ENCODE data around the gene USP19.

Gene USP19

DNA sequence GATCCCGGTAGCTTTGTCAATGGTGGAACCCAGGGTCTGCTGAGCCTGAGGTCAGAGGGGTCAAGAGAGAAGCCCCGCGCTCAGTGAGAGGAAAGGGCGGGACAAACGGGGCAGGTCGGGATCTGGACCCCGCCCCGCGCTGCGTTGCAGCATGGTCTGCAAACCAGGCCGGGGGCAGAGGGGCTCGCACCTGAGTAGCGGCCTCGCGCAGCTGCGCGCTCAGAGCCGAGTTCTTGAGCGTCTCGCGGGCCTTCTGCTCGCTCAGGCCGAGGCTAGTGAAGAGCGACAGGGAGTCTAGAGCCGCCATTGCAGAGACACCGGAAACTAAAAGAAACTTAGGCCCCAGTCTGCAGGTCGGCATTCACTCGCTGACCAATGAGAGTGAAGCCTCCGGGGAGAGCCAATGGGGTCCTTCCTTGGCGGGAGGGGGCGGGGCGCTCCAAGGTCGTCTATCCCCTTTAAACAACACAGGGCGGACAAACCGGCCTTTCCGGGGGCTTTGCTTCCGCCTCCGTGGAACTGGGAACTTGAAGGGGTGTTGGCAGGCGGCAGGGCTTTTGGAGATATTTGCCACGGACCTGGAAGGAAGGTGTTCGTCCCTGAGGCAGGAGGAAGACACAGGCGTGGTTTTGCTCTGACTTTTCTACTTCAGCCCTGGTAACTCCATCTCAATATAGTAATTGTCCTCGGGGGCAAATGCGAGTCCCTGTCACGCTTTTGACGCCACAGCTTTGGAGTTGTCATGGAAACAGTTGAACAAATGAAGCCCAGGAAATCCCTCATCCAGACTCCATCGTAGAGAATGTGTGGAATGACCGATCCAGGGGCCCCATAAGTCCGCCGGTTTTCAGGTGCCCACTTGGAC lies 16.0 kb downstream of the USP19 start, which contains the start of gene QARS1:
TSS of gene QARS1 (minus strand) at position 331 of the 865 bp plus-strand sequence. CDS start at position 307, 24 bp downstream.
- peak; percentile 68 to 79 for DNase-seq (ENCODE audit: extremely low read depth in 1 of 2, low read depth in 1 of 2)

DNA sequence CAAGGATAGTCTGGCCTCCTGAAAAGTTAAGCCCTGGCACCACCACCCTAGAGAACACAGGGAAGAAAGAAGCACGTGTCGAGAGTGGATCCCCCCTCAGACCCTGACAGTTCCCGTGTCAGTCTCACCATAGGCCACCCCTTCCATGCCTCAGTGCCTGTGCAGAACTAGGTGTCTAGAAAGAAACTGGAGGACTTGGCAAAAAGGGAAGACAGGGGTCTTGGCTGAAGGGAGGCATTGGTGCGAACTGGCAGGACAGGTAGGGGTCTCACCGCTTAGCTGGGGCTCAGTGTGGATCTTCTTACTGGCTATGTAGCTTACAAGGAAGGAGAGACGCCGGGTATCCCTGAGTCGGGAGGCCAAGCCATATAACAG lies 16.6 kb downstream of the USP19 start:
- DNase-seq (ENCODE audit: extremely low read depth in 1 of 2, low read depth in 1 of 2): no peak

DNA sequence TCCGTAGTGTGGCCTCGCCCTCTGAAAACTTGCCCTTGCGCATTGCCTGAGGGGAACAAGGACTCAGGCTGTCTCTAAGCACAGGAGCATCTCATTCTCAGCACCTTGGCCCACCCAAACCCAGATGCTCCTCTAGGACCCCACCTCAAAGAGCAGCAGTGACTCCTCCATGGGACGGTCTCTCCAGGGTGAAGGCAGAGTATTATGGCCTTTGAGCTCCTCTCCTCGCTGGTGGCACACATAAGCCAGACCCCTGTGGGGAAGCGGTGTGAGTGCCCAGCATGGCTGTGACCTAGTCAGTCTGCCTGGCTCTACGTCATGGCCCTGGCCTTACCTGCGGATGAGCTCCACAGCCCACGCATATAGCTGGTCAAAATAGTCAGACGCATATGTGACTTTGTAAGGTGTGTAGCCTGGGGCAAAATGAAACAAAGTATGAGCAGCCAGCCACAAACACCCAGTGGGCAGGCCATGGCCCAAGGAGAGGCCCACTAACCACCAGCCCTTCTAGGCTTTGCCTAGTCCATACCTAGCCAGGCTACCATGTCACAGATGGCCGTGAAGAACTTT lies 20.5 kb downstream of the USP19 start:
- no peak for DNase-seq (ENCODE audit: extremely low read depth in 1 of 2, low read depth in 1 of 2)

DNA sequence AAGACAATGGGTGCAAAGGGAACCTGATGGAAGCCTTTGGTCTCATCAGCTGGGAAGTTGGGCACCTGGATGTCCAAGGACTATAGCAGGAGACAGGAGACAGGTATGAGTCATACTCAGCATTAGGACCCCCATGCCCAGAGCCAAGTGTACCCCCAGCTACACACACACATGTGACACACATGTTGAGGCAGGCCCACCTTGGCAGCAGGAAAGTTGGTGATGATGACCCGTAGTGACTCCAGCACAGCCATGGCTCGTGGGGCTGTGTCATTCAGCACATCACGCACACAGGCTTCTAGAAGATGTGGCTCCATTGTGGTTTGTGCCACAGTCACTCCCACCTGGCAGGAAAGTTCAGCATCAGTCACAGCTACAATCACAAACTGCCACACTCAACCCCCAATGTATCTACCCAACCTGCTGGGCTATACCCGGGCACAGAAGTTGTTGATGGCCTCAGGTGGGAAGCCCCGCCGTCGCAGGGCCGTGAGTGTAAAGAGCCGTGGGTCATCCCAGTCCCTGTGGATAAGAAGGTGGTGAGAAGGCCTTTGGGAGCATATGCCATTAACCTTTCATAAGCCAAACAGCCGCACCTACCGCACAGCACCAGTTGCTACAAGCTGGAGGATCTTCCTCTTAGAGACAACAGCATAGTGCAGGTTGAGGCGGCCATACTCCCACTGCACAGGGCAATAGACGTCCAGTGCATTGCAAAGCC lies 21.6 kb downstream of the USP19 start:
- no peak for DNase-seq (ENCODE audit: extremely low read depth in 1 of 2, low read depth in 1 of 2)

DNA sequence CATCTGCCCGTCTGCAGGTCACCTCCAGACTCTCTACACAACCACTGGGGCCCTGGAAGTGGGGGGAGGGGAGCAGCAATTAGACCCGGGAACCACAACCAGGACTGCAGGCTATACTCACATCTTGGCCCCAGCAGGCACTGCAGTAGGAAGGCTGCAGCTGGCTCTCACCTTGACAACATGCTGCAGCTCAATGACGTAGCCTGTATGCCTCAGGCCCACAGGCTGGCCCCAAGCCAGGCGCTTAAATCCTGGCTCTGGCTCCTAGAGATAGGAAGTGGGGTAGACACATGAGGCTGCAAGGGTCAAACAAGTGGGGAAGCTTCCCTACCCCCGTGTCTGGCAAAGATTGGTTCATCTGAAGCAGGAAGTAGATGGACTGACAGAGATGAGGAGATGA lies 22.2 kb downstream of the USP19 start:
- no peak for DNase-seq (ENCODE audit: extremely low read depth in 1 of 2, low read depth in 1 of 2)

DNA sequence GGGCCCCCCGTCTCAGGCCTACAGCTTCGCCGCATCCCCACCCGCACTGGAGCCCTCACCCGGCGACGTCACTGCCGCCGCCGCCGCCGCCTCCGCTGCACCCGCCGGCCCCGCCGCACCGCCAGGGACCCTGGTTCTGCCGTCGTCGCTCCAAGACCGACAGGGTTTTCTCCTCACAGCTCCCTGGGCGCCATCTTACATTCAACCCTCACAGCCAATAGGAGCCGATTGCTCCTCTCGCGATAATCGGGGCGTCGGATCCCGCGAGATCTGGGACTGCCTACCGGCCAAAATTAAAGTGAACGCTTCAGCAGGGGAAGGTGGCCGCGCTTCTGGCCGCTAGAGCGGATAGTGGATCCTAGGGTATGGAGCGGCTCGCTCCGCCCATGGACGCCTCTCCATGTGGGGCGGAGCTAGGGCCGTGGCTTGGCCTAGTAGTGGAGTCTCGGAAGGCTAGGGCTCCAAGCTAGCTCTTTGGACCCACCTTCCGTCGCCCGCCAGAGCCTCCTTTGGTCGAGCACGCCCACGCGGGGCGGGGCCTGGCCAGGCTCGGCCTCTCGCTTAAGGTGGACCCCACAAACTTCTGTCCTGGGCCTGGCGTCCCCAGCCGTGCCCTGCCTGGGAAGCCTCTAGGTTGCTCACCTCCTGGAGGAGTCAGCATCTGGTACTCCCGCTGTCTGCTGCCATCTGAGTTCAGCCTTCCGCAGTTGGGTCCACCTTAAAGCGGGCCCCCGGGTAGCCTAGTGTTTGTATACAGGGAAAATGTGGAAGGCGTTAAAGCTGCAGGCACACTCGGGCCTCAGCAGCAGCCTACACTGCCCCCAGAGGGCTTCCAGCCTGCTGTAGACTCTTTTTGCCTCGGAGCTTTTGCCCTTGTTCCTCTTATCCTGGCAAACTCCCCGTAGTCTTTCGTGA lies 26.5 kb downstream of the USP19 start, which contains the start of gene QRICH1:
TSS of gene QRICH1 (minus strand) at position 219 of the 915 bp plus-strand sequence. CDS start 17,054 bp downstream, outside the sequence.
- peak; percentile 87 to 89 for DNase-seq (ENCODE audit: extremely low read depth in 1 of 2, low read depth in 1 of 2)

DNA sequence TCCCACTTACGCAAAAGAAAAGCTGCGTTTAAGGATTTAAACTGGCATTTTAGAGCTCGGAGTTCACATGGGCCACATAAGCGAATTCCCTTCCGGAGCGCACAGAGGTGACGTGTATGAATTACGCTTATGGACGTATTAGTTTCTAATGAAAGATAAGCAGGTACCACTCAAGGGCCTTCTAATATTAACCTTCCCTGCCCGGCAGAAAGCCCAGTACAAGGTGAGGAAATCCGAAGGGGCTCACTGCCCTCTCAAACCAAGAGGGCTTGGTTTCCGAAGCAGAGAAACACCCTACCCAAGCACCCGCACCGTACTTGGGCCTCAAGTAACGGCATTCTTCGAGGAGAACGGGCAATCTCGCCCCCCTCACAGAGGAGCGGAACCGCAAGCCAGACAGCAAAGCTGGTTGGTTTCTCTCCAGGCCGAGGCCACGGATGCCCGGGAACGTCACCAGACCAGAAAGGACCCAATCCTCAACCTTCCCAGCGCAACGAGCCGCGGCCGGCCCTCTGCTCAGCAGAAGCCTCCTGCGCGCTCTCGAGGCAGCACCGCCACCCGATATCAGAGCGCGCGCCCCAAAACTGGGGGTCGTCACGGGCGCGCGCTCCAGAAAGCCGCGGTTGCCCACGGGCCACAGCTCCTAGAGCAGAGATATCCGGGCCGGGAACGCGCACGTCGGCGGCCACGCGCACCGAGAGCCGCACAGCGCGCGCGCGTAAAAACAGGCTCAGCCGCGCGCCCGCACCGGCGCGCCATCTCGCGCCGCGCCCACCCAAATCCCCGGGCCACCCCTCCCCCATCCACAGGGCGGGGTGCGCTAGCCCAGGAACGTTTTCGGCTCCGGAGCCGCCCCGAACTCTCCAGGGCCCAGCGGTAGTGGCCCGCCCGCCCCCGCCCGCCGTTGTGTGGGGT lies 27.4 kb downstream of the USP19 start:
- peak; percentile 45 to 74 for DNase-seq (ENCODE audit: extremely low read depth in 1 of 2, low read depth in 1 of 2)

DNA sequence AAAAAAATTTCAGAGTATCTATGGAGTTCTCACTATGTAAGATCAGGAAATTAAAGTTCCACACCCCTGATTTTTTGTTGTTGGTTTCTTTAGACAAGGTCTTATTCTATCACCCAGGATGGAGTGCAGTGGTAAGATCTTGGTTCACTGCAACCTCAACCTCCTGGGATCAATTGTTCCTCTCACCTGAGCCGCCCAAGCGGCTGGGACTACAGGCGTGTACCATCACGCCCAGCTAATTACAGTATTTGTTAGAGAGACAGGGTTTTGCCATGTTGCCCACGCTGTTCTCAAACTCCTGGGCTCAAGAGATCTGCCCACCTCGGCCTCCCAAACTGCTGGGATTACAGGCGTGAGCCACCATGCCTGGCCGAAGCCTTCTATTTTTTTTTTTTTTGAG lies 39.2 kb downstream of the USP19 start:
- no peak for DNase-seq (ENCODE audit: extremely low read depth in 1 of 2, low read depth in 1 of 2)

DNA sequence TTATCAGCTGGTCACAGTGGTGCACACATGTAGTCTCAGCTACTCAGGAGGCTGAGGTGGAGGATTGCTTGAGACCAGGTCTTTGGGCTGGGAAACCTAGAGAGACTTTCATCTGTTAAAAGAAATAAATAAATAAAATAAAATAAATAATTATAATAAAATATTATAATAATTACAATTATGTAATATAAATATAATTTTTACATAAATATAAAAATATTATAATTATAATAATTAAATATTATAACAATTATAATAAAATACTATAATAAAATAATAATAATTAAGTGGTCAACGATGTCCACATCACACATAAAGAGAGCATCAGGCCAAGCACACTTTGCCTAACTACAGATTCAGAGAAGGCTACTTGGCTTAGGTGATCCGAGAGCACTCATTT lies 41.4 kb downstream of the USP19 start:
- no peak for DNase-seq (ENCODE audit: extremely low read depth in 1 of 2, low read depth in 1 of 2)

DNA sequence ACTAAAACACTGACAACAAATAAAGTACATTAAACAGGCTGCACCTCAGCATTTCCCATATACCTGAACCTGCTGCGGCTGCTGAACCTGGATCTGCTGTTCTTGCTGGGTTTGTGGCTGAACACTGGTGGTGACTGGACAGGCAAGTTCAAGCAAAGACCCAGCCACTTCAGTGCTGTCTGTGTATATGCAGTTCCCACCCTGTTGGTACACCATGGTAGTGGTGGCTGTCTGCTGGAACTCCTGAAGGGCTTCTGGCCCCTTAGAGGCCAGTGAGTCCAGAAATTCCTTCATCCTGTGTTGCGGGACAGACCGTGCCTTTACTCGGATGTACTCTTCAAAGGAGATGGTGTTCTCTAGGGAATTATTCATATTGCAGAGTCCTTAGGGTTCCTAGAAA lies 44.0 kb downstream of the USP19 start:
- no peak for DNase-seq (ENCODE audit: extremely low read depth in 1 of 2, low read depth in 1 of 2)

DNA sequence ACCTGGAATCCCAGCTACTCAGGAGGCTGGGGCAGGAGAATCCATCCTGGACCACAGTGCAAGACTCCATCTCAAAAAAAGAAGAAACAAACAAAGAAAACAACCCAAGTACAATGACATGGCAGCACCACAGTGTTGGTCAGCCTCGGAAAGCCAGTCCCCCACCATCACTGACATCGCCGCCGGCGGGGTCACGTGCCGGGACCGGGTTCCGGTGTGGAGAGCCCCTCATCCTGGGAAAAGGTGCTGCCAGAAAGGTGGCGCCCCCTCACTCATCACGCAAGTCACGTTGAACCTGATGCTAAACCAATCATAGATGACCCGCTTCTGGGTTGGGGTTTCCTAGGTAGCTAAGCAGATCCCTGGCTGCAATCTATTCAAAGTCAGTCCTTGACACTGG lies 44.5 kb downstream of the USP19 start:
- no peak for DNase-seq (ENCODE audit: extremely low read depth in 1 of 2, low read depth in 1 of 2)
